Measurements from ENCODE around the gene CCDC33.

GRCh38 chr15:74333662-74334061 lies 97.5 kb downstream of the CCDC33 start:
- TF ChIP-seq CTCF (IDR thresholded peaks at IDR 0.05; ENCODE audit: poor library complexity) (no peak), EZH2 (IDR thresholded peaks at IDR 0.05; ENCODE audit: borderline replicate concordance) (no peak)
